Breast epithelium (tissue), 4 donors: Measurements from ENCODE around the gene SPG7. TPM values are rescaled to one million over a fixed set of nuclear protein-coding genes. Genes with fewer than 3 reads are reported as not detected.

ENCODE experiments used
- DNase-seq, 2 donors: peaks; one replicate each; pipeline ENCODE4 v3.0.0-alpha.2; 2019; ENCODE audit warnings: low spot score in 2 of 2
- H3K27ac ChIP-seq, 2 donors: fragments of 200-600 bp; sonication (generic) in 1 of 2; one replicate each; pipeline ENCODE4 v1.5.1; 2016 to 2019; ENCODE audit warnings: mild to moderate bottlenecking in 1 of 2
- H3K27me3 ChIP-seq, 2 donors: fragments of 200-600 bp; sonication (generic) in 1 of 2; one replicate each; pipeline versions ENCODE4 v1.5.1 to v1.6.0; 2017 to 2019; ENCODE audit warnings: control low read depth in 1 of 2, mild to moderate bottlenecking in 1 of 2
- H3K36me3 ChIP-seq: fragments of 200-600 bp; one replicate; pipeline ENCODE4 v1.5.1; 2019
- H3K4me1 ChIP-seq, 2 donors: fragments of 200-600 bp; sonication (generic); one replicate each; pipeline ENCODE4 v1.5.1; 2016 to 2019; ENCODE audit warnings: control low read depth in 1 of 2
- H3K4me3 ChIP-seq, 3 donors: fragments of 200-600 bp; sonication (generic); 1 replicate in 2 of 3; 2 replicates in 1 of 3; pipeline ENCODE4 v1.5.1; 2016 to 2019; ENCODE audit warnings: mild to moderate bottlenecking in 3 of 3, moderate library complexity in 2 of 3
- H3K9me3 ChIP-seq, 2 donors: fragments of 200-600 bp; sonication (generic) in 1 of 2; one replicate each; pipeline ENCODE4 v1.5.1; 2016 to 2019; ENCODE audit warnings: control low read depth in 1 of 2
- CTCF ChIP-seq, 3 donors: fragments of 450-650 bp; IDR thresholded peaks; one replicate each; pipeline ENCODE4 v1.5.1; 2016 to 2017; ENCODE audit warnings: antibody characterized with exemption in 3 of 3, mild to moderate bottlenecking in 3 of 3, moderate library complexity in 3 of 3
- POLR2A ChIP-seq: fragments of 450-650 bp; IDR thresholded peaks from one replicate; pipeline ENCODE4 v1.6.1; 2016; ENCODE audit warnings: antibody characterized with exemption, mild to moderate bottlenecking, moderate library complexity
- POLR2AphosphoS5 ChIP-seq, 3 donors: sonication (generic); formaldehyde crosslinking; IDR thresholded peaks; one replicate each; pipeline ENCODE4 v1.6.1; 2017; ENCODE audit warnings: antibody characterized with exemption in 3 of 3
- intact Hi-C: fragments of 100-400 bp; cut with DNase I; formaldehyde crosslinking; loops from one replicate; pipeline ENCODE4 v1.15.1; 2023; ENCODE audit warnings: low total_unique reads
- total RNA-seq, 3 donors: library from RNA; depleted of rRNA; stranded (reverse); fragments of >200 nt; gene quantifications; one replicate each; pipeline ENCODE4 v1.1.0, GENCODE V29; 2016

The SPG7 gene
- total RNA-seq, 3 donors from 2014 or later = 104 to 126 (median 118) TPM

GRCh38 chr16:89536886-89537548 is 28.8 kb downstream of the SPG7 start:
- no peak for TF ChIP-seq POLR2A
- no peak for TF ChIP-seq CTCF (IDR thresholded peaks at IDR 0.05)
- no peak for TF ChIP-seq POLR2AphosphoS5 (IDR thresholded peaks at IDR 0.05)
- intact Hi-C loops = no loop called here
- no peaks in the 10 kb centered on the region for H3K9me3 ChIP-seq
- H3K4me1 ChIP-seq = no peaks in the 10 kb centered on the region
- peaks cover 3% of the 10 kb centered on the region for H3K36me3 ChIP-seq
- no peaks in the 10 kb centered on the region for H3K27me3 ChIP-seq
- H3K4me3 ChIP-seq = no peak overlapping the region
- no peak for DNase-seq
- H3K27ac ChIP-seq = no peak overlapping the region

- no peak overlapping the region for H3K27ac ChIP-seq
- TF ChIP-seq POLR2A (no peak), POLR2AphosphoS5 (IDR thresholded peaks at IDR 0.05) (no peak), CTCF (IDR thresholded peaks at IDR 0.05) (no peak)
- H3K9me3 ChIP-seq = no peaks in the 10 kb centered on the region
- no peaks in the 10 kb centered on the region for H3K27me3 ChIP-seq
- H3K36me3 ChIP-seq = peaks cover 4% of the 10 kb centered on the region
- DNase-seq = no peak
- intact Hi-C loops = no loop called here
- no peaks in the 10 kb centered on the region for H3K4me1 ChIP-seq
- no peak overlapping the region for H3K4me3 ChIP-seq
Observed at GRCh38 chr16:89537549-89537925, 29.3 kb downstream of the SPG7 start.

GRCh38 chr16:89538286-89538685 is 30.1 kb downstream of the SPG7 start:
- TF ChIP-seq POLR2A = no peak
- no peak for TF ChIP-seq CTCF (IDR thresholded peaks at IDR 0.05)
- no peak for TF ChIP-seq POLR2AphosphoS5 (IDR thresholded peaks at IDR 0.05)
- no peak overlapping the region for H3K4me3 ChIP-seq
- no peak for DNase-seq
- intact Hi-C loops = no loop called here
- H3K27me3 ChIP-seq = no peaks in the 10 kb centered on the region
- no peak overlapping the region for H3K27ac ChIP-seq
- H3K4me1 ChIP-seq = no peaks in the 10 kb centered on the region
- H3K9me3 ChIP-seq = no peaks in the 10 kb centered on the region
- H3K36me3 ChIP-seq = peaks cover 4% of the 10 kb centered on the region

- Histone ChIP-seq H3K9me3 (no peaks in the 10 kb centered on the region), H3K4me3 (no peak overlapping the region), H3K4me1 (no peaks in the 10 kb centered on the region), H3K27me3 (no peaks in the 10 kb centered on the region), H3K27ac (no peak overlapping the region), H3K36me3 (peaks cover 9% of the 10 kb centered on the region)
- intact Hi-C loops = no loop called here
- no peak for TF ChIP-seq POLR2A
- no peak for TF ChIP-seq POLR2AphosphoS5 (IDR thresholded peaks at IDR 0.05)
- TF ChIP-seq CTCF (IDR thresholded peaks at IDR 0.05) = no peak
- DNase-seq = no peak
Observed at GRCh38 chr16:89540557-89540956, 32.4 kb downstream of the SPG7 start.

- Histone ChIP-seq H3K36me3 (peaks cover 13% of the 10 kb centered on the region), H3K27ac (no peak overlapping the region), H3K9me3 (no peaks in the 10 kb centered on the region), H3K27me3 (no peaks in the 10 kb centered on the region), H3K4me1 (no peaks in the 10 kb centered on the region), H3K4me3 (no peak overlapping the region)
- TF ChIP-seq POLR2AphosphoS5 (IDR thresholded peaks at IDR 0.05) (no peak), CTCF (IDR thresholded peaks at IDR 0.05) (no peak), POLR2A (no peak)
- intact Hi-C loops = no loop called here
- DNase-seq = no peak
Observed at GRCh38 chr16:89541792-89542191, 33.6 kb downstream of the SPG7 start.
